Liver (tissue), 9 donors: ENCODE data around the gene MCEMP1. TPM values are rescaled to one million over a fixed set of nuclear protein-coding genes. Genes with fewer than 3 reads are reported as not detected.

Experiments
- DNase-seq: peaks from one replicate; pipeline ENCODE4 v3.0.0-alpha.2; 2017; ENCODE audit warnings: low spot score
- H3K27ac ChIP-seq, 2 donors: one replicate each; pipeline ENCODE4 v1.7.0; 2013; ENCODE audit warnings: inconsistent platforms in 2 of 2, low read length in 2 of 2, control low read depth in 1 of 2, low read depth in 1 of 2, mild to moderate bottlenecking in 1 of 2
- H3K27me3 ChIP-seq, 4 donors: one replicate each; pipeline versions ENCODE4 v1.6.1 to v1.7.0; 2013; ENCODE audit warnings: low read length in 3 of 4, inconsistent platforms in 1 of 4, mild to moderate bottlenecking in 1 of 4, moderate library complexity in 1 of 4; ENCODE audit not compliant: control insufficient read depth in 4 of 4, insufficient read depth in 4 of 4
- H3K36me3 ChIP-seq, 4 donors: one replicate each; pipeline versions ENCODE4 v1.6.1 to v1.7.0; 2013; ENCODE audit warnings: low read length in 3 of 4, mild to moderate bottlenecking in 3 of 4, low read depth in 1 of 4, moderate library complexity in 1 of 4; ENCODE audit not compliant: control insufficient read depth in 4 of 4, insufficient read depth in 3 of 4
- H3K4me1 ChIP-seq, 4 donors: one replicate each; pipeline versions ENCODE4 v1.6.1 to v1.7.0; 2013; ENCODE audit warnings: low read length in 3 of 4, mild to moderate bottlenecking in 3 of 4, moderate library complexity in 1 of 4; ENCODE audit not compliant: control insufficient read depth in 4 of 4, insufficient read depth in 4 of 4
- H3K4me3 ChIP-seq, 3 donors: one replicate each; pipeline versions ENCODE4 v1.6.1 to v1.7.0; 2013; ENCODE audit warnings: low read length in 3 of 3, control low read depth in 1 of 3, low read depth in 1 of 3, mild to moderate bottlenecking in 1 of 3
- H3K9ac ChIP-seq, 2 donors: one replicate each; pipeline ENCODE4 v1.7.0; 2013; ENCODE audit warnings: low read length in 2 of 2, mild to moderate bottlenecking in 2 of 2, moderate library complexity in 2 of 2, control low read depth in 1 of 2, low read depth in 1 of 2
- H3K9me3 ChIP-seq, 4 donors: one replicate each; pipeline versions ENCODE4 v1.6.1 to v1.7.0; 2013; ENCODE audit warnings: low read length in 3 of 4; ENCODE audit not compliant: control insufficient read depth in 4 of 4
- ATF3 ChIP-seq: IDR thresholded peaks from 2 replicates; pipeline ENCODE4 v1.6.1; 2016; ENCODE audit warnings: antibody characterized with exemption
- CTCF ChIP-seq: fragments of 150-350 bp; IDR thresholded peaks from 2 replicates; pipeline ENCODE4 v1.5.1; 2017; ENCODE audit warnings: improper control_type of control experiment, low read depth, low read length; ENCODE audit not compliant: missing input control
- EGR1 ChIP-seq, 2 donors: IDR thresholded peaks; 2 replicates each; pipeline ENCODE4 v1.6.1; 2016 to 2018; ENCODE audit warnings: antibody characterized with exemption in 2 of 2, low read depth in 2 of 2
- FOXA1 ChIP-seq: IDR thresholded peaks from 2 replicates; pipeline ENCODE4 v1.6.1; 2016; ENCODE audit warnings: antibody characterized with exemption
- FOXA2 ChIP-seq: IDR thresholded peaks from 2 replicates; pipeline ENCODE4 v1.6.1; 2016; ENCODE audit warnings: antibody characterized with exemption
- GABPA ChIP-seq, 2 donors: IDR thresholded peaks in 1 of 2; conservative IDR thresholded peaks in 1 of 2; 2 replicates each; pipeline ENCODE4 v1.6.1; 2016; ENCODE audit warnings: antibody characterized with exemption in 2 of 2, mild to moderate bottlenecking in 1 of 2, moderate library complexity in 1 of 2
- HNF4A ChIP-seq, 2 donors: conservative IDR thresholded peaks; 2 replicates each; pipeline ENCODE4 v1.6.1; 2016; ENCODE audit warnings: antibody characterized with exemption in 2 of 2, mild to moderate bottlenecking in 2 of 2
- HNF4G ChIP-seq: IDR thresholded peaks from 2 replicates; pipeline ENCODE4 v1.6.1; 2016; ENCODE audit warnings: antibody characterized with exemption
- JUND ChIP-seq, 2 donors: IDR thresholded peaks; 2 replicates each; pipeline ENCODE4 v1.6.1; 2016; ENCODE audit warnings: antibody characterized with exemption in 2 of 2
- MAX ChIP-seq: IDR thresholded peaks from 2 replicates; pipeline ENCODE4 v1.6.1; 2016; ENCODE audit warnings: antibody characterized with exemption
- RAD21 ChIP-seq, 2 donors: IDR thresholded peaks; 2 replicates each; pipeline ENCODE4 v1.6.1; 2016; ENCODE audit warnings: antibody characterized with exemption in 2 of 2, mild to moderate bottlenecking in 2 of 2
- REST ChIP-seq: IDR thresholded peaks from 2 replicates; pipeline ENCODE4 v1.6.1; 2016; ENCODE audit warnings: antibody characterized with exemption, mild to moderate bottlenecking
- RXRA ChIP-seq, 2 donors: IDR thresholded peaks; 2 replicates each; pipeline ENCODE4 v1.6.1; 2017 to 2018; ENCODE audit warnings: antibody characterized with exemption in 2 of 2, mild to moderate bottlenecking in 1 of 2
- SP1 ChIP-seq: IDR thresholded peaks from 2 replicates; pipeline ENCODE4 v1.6.1; 2018; ENCODE audit warnings: antibody characterized with exemption, mild to moderate bottlenecking
- TAF1 ChIP-seq: conservative IDR thresholded peaks from 2 replicates; pipeline ENCODE4 v1.6.1; 2016; ENCODE audit warnings: antibody characterized with exemption, mild to moderate bottlenecking
- YY1 ChIP-seq: IDR thresholded peaks from 2 replicates; pipeline ENCODE4 v1.6.1; 2016; ENCODE audit warnings: antibody characterized with exemption, mild to moderate bottlenecking
- WGBS: extraction: QIAGEN DNeasy Blood & Tissue Kit; methylation state at CpG from one replicate; pipeline ENCODE4 v1.1.7; 2013; 5-methylcytosine and 5-hydroxymethylcytosine counted together
- polyA plus RNA-seq, 2 donors: library from polyadenylated mRNA; stranded (reverse) in 1 of 2; unstranded in 1 of 2; fragments of 200-250 nt in 1 of 2; fragments of >200 nt in 1 of 2; fragmentation: Nextera tagmentation in 1 of 2; extraction: Ambion mirVana in 1 of 2; gene quantifications; one replicate each; pipeline versions ENCODE4 v1.2.1 to v1.2.3, GENCODE V29; 2013 to 2015
- total RNA-seq, 2 donors: library from RNA; depleted of rRNA; stranded (reverse); fragments of >200 nt; gene quantifications; one replicate each; pipeline ENCODE4 v1.2.3, GENCODE V29; 2014
- TF ChIP-seq, protein P1 (sequence below): IDR thresholded peaks from 2 replicates; pipeline ENCODE4 v1.6.1; 2016; ENCODE audit warnings: antibody characterized with exemption
- donor health status: healthy.
- donor health status: healthy.
- donor health status: healthy.
- donor health status: healthy.
- donor health status: healthy.

The MCEMP1 gene
- total and polyA plus RNA-seq, 4 donors: 0.29 to 0.92 (median 0.48) TPM

GRCh38 chr19:7692417-7693088 is 15.7 kb downstream of the MCEMP1 start:
- no peak for DNase-seq
- Histone ChIP-seq H3K4me1 (no peaks in the 10 kb centered on the region), H3K9me3 (no peaks in the 10 kb centered on the region), H3K4me3 (no peak overlapping the region), H3K27ac (no peak overlapping the region), H3K36me3 (no peaks in the 10 kb centered on the region), H3K27me3 (peaks cover 0 to 2% (median 0%) of the 10 kb centered on the region in 4 donors), H3K9ac (no peak overlapping the region)
- 86% methylated on average over 13 of the region's 13 CpGs for WGBS
- no peak for TF ChIP-seq CTCF
- no peak for TF ChIP-seq HNF4A (conservative IDR thresholded peaks at IDR 0.05)
- no peak for TF ChIP-seq JUND (IDR thresholded peaks at IDR 0.05)
- TF ChIP-seq REST: no peak
- no peak for TF ChIP-seq FOXA1
- no peak for TF ChIP-seq FOXA2
- TF ChIP-seq, protein P1, sequence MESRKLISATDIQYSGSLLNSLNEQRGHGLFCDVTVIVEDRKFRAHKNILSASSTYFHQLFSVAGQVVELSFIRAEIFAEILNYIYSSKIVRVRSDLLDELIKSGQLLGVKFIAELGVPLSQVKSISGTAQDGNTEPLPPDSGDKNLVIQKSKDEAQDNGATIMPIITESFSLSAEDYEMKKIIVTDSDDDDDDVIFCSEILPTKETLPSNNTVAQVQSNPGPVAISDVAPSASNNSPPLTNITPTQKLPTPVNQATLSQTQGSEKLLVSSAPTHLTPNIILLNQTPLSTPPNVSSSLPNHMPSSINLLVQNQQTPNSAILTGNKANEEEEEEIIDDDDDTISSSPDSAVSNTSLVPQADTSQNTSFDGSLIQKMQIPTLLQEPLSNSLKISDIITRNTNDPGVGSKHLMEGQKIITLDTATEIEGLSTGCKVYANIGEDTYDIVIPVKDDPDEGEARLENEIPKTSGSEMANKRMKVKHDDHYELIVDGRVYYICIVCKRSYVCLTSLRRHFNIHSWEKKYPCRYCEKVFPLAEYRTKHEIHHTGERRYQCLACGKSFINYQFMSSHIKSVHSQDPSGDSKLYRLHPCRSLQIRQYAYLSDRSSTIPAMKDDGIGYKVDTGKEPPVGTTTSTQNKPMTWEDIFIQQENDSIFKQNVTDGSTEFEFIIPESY: no peak
- TF ChIP-seq HNF4G: no peak
- TF ChIP-seq SP1: no peak
- no peak for TF ChIP-seq EGR1 (IDR thresholded peaks at IDR 0.05; ENCODE audit: low read depth in 2 of 2)
- no peak for TF ChIP-seq RXRA (IDR thresholded peaks at IDR 0.05)
- TF ChIP-seq GABPA (IDR thresholded peaks at IDR 0.05 in 1 of 2, conservative IDR thresholded peaks at IDR 0.05 in 1 of 2): no peak
- TF ChIP-seq ATF3: no peak
- no peak for TF ChIP-seq TAF1
- TF ChIP-seq MAX: no peak
- no peak for TF ChIP-seq RAD21 (IDR thresholded peaks at IDR 0.05)
- no peak for TF ChIP-seq YY1
